Measurements from ENCODE around the gene ZNF275.
"Not testable (repeated sequence)": the region's sequence is repeated elsewhere in the genome, so short reads cannot be mapped to it uniquely, and the experiment has no call there.

The ZNF275 gene, protein sequence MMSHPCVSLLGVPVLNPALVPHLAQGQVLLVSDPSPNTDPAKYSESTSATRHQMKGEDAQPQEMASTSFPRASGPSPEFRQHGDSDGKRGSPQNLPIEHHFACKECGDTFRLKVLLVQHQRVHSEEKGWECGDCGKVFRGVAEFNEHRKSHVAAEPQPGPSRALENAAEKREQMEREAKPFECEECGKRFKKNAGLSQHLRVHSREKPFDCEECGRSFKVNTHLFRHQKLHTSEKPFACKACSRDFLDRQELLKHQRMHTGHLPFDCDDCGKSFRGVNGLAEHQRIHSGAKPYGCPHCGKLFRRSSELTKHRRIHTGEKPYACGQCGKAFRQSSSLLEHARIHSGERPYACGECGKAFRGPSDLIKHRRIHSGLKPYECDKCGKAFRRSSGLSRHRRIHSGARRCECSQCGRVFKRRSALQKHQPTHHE

DNA sequence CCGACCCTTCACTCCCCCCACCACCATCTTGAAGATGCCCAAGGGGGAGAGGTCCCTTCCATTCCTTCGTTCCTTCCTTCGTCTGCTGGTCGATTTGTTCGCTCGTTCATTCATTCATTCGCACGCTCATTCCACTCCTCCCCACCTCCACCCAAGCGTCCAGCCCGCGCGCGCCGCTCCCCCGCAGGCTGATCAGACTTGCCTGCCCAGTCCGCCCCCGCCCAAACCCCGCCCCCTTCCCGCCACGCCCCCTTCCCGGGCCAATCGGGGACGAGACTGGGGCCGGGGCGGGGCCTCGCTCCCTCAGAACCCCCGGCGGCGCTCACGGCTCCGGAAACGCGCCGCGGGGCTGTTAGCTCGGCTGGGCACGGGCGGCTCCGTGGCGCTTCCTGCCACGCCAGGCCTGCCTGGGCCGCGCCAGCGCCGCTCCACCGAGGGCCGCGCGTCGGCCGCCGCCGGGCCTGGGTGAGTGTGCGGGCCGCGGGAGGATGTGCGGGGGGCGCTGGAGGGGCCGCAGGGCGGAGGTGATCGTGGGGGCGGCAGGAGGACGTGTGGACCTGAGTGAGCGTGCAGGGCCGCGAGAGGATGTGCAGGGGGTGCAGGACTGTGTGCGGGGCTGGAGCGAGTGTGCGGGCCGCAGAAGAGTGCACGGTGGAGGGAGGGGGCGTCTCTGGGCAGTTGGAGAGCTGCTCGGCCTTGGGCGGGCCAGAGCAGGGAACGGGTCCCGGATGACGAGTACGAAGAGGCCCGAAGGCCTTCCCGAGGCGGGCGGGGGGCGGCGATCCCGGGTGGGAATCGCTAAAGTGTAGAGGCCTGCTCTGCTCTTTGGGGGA is at the start of gene ZNF275:
Gene ZNF275 (plus strand): TSS at position 333 of the 833 bp plus-strand sequence. CDS start 2,527 bp downstream, outside the sequence.
- DNase-seq (ENCODE audit: low read depth, low spot score), result peak; percentile 86

DNA sequence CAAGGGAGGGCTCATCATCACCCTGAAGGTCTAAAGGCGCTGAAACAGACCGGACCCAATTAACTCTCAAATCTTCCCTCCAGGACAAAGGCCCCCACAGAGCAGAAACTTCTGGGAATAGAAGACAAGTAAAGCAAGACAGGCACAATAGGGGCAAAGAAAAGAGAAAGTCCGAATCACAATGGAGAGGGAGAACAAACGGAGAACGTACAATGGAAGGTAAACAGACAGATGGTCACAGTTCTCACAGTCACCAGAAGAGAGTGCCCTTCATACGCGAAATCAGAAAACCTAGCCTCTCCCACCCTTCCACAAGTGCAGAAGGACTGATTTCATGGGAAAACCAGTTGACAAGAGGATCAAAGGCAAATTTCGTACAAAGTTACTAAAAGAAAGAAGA is 48.3 kb upstream of the ZNF275 start:
- DNase-seq (ENCODE audit: low read depth, low spot score), result not testable (repeated sequence)

DNA sequence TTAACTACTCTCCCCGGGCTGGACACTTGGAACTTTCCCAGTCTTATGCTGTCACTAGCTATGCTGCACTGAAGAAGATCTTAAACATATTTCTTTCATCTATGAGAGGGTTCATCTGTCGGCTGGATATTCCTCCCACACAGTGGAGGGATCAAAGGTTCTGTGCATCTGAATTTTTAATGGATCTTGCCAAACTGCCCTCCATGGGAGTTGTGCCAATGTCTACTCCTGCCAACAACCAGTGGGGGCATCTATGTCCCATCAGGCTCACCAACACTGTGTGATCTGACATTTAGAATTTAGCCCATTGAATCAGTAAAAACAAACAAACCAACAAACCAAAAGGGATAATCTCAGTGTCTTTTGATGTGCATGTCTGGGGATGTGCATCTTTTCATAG is 45.1 kb upstream of the ZNF275 start:
- DNase-seq (ENCODE audit: low read depth, low spot score), result not testable (repeated sequence)

DNA sequence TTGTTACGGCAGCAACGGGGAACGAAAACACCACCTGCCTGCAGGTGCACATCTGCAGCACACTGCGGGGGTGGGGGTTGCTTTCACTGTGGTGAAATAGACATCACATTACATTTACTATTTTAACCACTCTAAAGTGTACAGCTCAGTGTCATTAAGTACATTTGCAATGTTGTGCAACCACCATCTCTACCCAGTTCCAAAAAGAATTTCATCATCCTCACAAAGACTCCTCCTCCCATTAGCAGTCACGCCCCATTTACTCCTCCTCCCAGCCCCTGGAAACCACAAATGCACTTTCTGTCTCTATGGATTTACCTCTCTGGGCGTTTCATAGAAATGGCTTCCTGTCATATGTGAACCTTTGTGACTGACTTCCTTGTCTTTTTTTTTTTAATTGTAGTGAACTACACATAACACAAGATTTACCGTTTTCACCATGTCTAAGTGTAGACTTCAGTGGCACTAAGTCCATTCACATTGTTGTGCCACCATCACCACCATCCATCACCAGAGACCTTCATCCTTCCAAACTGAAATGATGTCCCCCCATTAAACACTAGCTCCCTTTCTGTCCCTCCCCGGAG is 40.4 kb upstream of the ZNF275 start:
- DNase-seq (ENCODE audit: low read depth, low spot score), result not testable (repeated sequence)

DNA sequence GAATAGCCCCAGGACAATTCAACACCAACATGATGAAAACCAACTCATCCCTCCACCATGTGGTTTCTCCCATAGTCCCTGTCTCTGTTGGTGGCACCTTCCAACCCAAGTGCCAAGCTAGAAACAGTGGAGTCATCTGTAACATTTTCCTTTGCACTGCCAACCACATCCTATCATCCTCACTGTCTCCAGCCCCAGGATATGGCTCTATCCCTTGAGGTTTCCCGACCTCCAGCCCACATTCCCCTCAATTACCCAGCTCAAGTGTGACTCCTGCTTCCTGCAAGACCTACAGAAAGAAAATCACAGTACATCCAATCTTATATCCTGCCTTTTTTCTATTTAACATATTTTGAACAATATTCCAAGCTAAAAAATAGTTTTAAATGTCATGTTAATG is 36.6 kb upstream of the ZNF275 start:
- no peak for DNase-seq (ENCODE audit: low read depth, low spot score)

DNA sequence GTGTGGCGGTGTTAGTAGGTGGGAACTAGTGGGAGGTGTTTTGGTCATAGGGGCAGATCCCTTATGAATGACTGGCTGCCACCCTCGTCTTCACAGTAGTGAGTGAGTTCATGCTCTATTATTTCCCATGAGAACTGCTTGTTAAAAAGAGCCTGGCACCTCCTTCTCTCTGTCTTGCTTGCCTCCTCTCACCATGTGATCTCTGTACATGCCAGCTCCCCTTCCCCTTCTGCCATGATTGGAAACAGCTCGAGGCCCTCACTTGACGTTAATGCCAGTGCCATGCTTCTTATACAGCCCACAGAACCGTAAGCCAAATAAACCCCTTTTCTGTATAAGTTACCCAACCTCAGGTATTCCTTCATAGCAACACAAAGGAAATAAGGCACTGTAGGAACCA is 34.1 kb upstream of the ZNF275 start:
- DNase-seq (ENCODE audit: low read depth, low spot score), result no peak

DNA sequence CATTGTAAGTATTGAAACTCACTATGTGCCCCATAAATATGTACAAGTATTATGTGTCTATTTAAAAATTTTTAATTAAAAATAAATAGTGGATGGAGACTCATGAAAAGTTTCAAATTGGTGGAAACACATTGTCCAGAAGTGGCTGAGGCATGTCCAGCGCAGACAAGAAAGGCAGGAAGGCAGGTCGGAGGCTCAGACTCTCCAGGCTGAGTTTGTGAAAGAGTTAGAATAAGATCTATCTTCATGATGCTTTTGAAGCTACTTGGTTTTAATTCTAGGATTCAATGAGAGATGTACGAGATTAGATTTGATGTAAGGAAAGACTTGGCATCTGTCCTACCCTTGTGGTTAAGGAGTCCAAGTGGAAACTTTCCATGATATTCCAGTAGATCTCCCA is 32.2 kb upstream of the ZNF275 start:
- no peak for DNase-seq (ENCODE audit: low read depth, low spot score)

DNA sequence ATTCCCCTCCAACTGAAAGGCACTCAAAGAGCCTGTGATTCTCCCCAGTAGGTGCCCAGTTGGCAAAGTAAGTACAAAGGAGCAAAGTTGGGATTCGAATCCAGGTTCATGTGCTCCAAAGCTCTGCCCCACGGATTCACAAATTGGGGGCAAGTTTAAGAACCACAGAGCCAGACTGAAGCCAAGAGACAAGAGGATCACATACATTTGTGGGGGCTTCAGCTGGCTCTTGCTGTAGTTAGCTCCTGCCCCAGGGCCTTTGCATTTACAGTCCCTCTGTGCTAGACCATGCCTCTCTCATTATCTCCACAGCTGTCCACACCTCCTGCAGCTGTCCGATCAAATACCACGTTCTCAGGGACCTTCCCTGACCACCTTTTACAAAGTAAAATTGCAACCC is 31.2 kb upstream of the ZNF275 start:
- no peak for DNase-seq (ENCODE audit: low read depth, low spot score)

DNA sequence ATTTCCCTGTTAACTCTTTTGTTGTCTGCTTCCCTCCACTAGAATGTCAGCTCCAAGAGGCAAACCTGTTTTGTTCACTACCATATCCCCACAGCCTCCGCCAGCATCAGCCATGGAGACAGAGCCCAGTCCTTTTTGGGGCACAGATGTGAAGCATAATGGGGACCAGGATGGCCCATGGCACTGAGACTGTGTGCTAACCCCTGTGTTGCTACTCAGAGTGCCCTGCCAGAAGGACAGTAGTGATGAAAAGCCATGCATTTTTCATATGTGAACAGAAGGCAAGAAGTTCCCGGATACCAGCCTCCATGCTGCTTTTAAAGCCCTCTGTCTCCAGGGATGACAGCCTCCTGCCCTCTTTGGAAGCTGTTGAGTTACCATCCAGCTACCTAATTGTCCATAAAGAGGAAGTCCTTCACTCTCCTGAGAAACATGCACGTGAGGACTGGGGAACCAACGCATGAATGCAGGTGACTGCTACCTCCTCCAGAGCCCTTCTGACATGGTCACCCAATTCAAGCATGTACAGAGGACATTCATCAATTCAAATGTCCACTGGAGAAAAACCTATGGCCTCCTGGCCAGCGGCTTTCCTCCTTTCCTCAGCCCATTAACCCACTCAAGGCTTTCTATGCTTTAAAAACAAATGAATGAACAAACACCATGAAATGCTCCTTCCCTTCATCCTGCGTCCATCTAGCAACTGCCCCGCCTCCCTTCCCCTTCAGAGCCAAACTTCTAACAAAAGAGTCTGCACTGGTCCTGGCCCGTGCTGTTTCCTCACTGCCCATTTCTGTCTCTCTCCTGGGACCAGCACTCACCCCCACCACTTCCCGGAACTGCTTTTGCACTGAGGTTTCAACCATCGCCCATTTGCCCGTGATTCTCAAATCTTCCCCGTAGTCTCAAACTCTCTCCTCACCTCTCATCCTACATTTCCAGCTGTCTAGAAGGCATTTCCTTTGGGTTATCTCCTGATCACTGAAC is 30.4 kb upstream of the ZNF275 start:
- DNase-seq (ENCODE audit: low read depth, low spot score), result no peak

DNA sequence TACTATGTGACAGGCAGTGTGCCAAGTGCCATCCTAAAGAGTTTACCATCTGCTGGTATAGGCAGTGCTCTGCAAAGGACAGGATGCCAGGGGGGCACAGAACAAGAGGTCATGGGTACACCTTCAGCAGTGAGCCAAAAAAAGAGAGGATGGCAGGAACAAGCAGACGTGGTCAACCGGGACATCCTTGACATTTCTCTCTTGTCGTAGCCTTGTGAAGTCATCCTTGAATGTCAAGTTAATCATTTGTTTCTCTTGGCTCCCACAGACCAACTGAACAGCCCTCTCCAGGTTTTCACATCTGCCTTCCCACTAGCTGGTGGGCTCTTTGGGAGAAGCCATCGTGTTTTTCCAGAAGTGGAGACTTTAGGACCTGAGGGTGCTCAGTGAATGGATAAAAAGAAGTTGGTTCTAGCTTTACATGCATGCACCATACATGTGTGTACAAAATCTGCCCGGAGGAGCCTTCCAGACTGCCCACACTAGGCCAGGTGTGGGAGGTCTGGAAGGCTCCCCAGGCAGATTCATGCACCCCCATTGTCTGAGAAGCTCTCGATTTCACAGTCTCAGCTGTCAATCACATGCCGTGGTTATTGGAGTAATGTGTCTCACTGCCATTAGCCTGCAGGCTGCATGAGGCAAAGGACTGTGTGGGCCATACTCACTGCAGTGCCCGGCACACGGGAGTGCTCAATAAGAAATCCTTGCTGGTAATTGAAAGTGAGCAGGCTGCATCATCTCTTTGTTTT is 28.8 kb upstream of the ZNF275 start:
- DNase-seq (ENCODE audit: low read depth, low spot score), result no peak

DNA sequence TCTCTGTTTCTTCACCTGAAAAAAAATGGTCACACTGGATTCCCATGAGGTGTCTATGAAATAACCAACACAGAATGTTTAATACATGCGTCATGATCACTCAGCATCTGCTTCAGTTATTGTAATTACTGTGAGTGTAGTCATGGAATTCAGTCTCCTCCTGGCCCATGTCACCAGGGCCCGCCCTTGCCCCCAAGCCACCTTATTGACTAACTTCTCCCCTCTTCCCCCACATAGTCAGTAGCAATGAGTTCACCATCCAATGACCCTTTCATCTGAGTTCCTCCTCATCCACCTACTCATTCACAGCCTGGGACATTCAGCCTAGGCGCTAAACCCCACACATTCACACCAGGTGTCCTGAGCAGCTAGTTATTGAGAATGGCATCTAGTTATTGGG is 28.0 kb upstream of the ZNF275 start:
- no peak for DNase-seq (ENCODE audit: low read depth, low spot score)

DNA sequence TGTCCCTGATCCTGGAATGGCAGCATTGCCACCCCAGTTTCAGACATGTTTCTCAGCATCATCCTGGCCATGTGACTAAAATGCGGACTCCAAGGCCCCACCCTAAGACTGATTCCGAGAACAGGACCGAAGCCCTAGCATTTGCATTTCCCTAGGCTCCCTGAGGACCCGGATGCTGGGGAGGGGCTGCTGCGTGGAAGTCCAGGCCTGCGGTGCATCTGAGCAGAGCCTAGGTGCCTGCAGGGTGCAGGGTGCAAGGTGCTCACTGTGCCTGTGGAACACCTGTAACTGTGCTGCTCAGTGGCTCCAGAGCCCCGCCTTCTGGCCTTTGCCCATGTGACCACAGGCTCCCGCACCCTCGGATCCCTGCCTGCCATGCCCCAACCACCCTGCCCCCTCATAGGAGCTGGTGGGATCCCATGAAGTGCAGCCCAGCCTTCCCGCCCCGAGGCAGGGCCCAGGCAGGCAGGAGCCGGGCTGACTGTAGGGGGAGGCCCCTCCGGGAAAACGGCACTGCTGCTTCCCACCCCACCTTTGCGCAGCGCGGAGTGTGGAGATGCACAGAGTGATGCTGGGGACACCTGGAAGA is 27.3 kb upstream of the ZNF275 start:
- no peak for DNase-seq (ENCODE audit: low read depth, low spot score)

DNA sequence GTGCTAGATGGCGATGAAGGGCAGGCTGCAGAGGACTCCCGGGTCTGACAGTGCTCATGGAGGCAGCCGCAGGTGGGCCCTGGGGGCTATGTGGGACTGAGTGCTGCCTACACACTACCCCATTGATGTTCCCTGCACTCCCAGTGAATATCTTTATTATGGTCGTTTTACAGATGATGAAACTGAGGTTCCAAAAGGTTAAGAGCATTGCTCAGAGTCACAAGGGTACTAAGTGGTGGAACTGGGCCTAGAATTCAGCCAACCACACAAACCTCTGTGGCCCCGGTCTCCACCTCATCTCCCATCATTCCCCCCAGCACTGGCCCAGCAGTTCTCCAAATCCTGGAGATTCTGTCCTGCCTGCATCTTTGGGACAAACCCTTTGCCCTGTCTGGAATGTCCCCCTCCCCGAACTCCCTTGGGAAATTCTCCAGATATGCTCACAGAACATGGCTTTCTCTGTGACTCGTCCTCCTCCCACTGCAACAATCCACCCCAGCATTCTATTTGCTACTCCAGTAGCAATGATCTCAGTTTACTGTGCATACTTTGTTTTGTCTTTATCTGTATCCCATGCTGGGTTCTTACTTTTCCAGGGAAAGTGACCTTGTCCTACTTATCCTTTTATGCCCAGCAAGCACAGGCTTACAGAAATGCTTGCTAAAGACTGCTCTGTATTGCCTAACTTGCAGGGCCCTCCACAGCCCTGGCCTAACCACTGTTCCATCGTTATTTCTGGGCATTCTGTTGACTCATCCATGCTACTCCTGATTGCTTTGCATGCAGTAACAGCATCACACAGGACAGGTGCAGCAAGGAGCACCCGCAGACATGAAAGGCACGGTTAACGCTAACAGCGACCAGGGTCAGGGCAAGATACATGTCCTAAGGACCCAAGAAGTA is 26.4 kb upstream of the ZNF275 start:
- DNase-seq (ENCODE audit: low read depth, low spot score), result no peak

DNA sequence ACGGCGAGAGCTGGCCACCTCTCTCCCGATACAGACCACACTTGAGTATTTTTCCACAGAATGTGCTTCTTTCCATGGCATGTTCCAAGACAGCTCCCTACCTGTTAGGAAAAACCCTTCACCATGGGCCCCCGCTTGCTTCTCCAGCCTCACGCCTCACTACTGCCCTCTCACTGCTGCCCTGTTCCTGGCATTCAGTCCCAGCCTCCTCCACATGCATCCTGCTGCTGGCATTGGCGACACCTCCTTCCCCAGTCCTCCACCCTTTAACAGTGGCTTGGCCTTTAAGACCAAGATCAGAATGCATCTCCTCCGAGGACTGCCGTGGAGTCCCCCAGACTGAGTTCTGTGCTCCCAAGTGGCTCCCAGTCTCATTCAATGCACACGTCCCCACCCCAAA is 23.1 kb upstream of the ZNF275 start:
- no peak for DNase-seq (ENCODE audit: low read depth, low spot score)

DNA sequence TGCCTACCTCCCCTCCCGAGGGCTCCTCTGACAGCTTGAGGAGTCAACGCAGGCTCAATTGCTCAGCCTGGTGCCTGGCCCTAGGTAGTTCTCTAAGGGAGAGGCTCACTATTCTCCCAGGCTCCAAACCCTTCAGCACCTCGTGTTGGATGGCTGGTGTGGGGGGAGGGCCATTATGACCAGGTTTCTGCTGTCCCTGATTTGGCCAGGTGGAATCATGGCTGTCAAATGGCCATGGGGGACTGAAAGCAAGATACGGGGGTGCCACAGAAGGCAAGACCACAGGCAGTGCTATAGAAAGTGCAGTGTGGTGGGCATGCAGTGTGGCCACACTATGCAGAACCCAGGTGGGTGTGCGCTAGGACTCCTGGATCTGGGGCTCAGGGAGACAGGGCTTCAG is 21.9 kb upstream of the ZNF275 start:
- DNase-seq (ENCODE audit: low read depth, low spot score), result no peak

DNA sequence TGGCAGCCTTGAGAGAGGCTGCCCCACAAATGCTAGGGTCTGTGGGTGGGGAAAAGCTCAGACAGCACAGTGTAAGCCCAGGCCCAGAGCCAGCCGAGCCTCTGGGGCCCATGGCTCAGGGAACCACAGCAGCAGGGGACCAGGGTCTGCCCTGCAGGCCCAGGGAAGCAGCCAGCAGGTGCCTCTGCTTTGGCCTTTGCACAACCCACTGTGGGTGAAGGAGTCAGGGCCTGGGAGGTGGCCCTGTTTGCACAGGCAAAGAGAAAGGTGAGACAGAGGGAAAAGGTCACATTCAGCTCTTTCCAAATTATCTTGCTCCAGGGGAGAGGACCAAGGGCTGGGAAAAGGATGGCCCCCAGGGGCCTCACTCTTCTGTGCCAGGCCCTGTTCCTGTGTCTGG is 21.1 kb upstream of the ZNF275 start:
- DNase-seq (ENCODE audit: low read depth, low spot score), result no peak

DNA sequence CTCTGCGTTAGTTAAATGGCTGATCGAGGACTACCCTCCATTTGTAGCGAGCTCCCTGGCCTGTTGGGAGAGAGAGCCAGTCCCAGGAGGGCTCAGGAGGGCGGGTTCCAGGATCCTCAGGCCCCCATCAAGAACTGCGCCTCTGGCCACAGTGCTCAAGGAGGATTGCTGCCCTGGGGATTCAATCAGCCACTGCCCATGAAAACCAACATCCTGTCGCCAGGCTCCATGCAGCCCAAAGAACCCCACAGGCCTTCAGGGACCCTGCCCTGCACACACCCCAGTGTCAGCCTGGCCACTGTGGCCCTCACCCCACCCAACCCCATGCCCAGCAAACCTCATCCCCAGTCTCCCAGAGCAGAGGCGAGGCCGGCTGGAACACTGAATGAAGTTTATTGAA is 16.6 kb upstream of the ZNF275 start:
- DNase-seq (ENCODE audit: low read depth, low spot score), result no peak

DNA sequence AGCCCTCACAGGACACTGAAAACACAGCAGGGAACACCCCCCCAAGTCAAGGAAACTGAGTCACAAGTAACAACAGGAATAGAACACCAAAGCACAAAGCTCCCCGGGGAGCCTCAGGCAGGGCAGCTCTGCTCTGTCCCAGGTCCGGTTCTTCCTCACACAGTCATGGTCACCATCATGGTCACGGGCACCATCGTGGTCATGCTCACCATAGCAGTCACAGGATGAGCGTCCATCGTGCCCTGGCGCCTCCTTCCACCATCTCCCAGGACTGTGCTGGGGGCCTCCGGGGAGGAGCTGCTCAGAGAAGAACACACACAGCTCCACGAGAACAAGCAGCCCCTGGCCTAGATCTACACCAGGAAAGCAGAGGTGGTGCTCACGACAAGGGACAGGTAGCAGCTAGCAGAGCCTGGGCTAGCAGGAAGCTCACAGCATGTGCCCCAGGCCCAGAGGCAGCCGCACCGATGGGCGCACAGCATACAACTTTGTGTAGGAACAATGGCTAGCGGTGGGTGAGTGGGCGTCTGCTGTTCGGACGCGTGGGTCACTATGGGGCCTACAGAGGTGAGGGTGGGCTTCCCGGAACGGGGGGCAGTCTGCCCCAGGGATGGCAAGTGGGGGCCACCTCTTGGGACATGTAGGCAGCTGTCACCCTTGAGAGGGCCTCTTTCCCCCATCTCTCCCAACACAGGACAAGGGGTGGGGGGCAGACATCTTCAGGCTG is 15.8 kb upstream of the ZNF275 start:
- no peak for DNase-seq (ENCODE audit: low read depth, low spot score)

All from astrocyte of the hippocampus (primary cell).